COR-L47 (cell line): ENCODE data around the gene HDX.
"Not testable (repeated sequence)": the region's sequence is repeated elsewhere in the genome, so short reads cannot be mapped to it uniquely, and the experiment has no call there.

Experiments
- DNase-seq: peaks from one replicate; lab custom pipeline; 2025; lab: John Stamatoyannopoulos, UW

HDX gene

DNA sequence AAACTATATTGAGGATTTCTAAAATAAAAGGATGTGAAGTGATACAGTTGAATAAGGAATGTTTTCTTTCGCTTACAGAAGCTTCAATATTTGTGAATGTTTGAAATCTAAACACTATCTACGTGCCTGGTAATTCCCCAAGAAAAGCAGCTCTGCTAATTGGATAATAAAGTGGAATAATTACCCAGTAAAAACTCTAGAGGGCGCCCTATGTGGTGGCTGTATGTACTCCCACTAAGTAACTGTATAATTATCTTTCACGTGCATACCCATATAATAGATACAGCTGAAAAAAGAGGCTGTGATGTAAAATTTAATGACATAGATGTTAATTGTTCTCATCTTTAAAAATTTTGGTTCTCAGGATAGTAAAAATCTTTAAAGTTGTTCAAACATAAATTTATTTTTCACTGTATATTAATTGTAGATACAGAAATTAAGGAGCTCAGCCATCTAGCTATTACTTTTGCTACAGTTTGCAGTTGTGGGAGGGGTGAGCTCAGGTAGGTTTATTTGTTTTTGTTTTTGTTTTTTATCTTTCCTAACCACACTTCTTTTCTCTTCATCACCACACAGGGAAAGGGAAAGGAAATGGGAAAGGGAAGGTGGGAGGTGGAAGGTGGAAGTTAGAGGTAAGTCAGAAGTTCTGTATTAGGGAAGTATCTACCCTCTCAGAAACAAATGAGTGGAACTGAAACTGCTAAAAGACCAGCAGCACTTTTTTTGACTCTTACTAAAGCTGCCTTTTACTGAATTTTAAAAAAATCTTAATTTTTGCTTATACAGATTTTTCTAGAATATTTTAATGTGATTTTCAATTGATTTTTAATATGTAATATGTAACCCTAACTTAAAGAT is 162.5 kb downstream of the HDX start:
- DNase-seq, result no peak

DNA sequence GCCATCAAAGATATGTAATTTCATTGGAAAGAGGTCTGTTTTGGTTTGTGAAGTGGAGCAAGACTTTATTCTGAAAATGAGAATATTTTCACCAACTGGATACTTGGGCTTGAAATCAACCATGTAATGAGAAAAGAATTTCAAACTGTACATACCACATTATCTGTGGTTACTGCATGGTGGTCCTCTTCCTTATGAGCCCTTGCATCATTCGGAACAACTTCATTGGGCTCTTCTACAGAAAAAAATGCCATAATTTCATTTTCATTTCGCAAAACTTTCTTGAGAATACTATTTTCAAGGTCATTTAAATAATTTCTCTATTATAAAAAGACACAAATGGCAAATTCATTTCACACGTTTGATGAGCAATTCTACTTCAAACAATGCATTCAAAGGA is 165.6 kb downstream of the HDX start:
- DNase-seq, result no peak

DNA sequence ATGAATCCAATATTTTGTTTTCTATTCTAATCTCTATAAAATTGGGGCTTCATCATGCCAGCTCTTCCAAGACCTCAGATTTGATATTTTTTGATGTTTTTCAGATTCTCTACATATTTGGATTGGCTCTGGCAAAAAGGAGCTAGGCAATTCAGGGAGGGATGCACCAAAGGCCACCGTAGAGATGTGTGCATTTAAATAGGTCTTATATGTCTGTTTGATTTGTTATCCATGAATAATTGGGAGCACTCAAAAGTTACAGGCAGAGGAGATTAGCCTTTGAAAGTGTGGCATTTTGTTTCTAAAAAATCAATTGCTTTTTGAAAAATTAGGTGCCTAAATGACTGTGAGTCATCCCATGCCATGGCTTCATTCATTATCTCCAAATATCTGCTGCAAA is 167.1 kb downstream of the HDX start:
- DNase-seq, result no peak

DNA sequence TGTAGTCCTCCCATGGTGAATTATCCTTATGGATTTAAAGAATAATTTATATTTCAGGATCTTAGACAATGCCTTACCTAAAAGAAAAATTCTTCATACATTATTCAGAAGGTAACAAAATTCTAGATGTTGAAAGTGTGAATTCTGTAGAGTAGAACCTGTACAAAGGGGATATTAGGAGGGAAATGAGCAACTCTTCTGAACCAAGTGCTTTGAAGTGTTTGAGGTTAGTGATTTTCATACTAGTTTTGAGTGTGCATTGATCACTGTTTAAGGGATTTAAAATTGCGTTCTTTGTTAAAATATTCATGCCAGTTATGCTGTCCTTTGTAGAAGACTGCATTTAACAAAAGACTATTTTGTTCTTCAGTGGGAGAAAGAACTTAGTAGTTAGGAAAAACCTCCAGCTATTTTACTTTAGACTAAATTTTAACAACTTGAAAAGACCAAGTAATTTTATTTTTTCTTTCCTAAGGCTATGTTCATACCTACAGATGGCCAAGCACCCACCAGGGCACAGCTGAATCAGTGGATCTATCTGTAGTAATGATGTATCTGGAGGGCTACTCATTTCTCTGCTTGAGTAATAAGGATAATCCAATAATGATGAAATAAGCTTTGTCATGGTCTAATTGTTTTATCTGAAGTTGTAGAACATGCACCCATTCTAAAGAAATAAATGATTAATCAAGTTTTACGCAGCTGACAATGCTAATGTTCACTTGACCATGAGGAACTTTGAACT is 180.0 kb downstream of the HDX start:
- no peak for DNase-seq

DNA sequence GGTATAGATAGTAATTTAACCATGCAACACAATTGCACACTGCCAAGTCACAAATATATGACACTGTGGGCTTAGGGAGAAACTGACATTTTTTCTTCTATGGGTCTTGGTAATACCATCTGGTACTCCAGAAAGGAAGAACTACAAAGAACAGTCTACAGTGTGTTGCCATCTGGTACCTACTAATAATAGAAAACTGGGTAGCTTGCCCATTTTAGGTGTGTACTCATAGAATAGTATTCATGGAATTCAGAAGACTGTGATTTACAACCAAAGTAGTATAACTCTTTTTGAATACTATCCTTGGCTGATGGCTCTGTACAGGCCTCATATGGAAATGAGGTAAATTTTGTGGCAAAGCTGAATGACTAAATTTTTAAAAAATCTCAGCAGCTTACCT is 181.6 kb downstream of the HDX start:
- DNase-seq, result no peak

DNA sequence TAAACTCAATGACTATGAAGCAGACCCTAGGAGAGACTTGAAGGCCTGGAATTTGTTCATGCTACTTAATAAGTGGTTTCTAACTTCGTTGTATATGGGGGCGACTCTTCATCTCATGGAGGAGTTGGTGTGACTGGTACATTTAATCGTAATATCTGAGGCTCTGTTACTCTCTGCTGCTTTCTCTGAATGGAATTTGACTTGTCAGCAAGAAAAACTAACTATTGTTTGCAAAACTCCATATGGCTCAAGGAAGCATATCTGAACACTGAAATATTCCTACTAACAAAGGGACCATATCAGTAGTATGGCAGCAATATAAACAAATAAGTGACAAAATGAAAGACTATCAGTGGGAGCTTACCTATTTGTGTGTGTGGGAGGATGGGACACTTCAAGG is 182.2 kb downstream of the HDX start:
- DNase-seq, result no peak

DNA sequence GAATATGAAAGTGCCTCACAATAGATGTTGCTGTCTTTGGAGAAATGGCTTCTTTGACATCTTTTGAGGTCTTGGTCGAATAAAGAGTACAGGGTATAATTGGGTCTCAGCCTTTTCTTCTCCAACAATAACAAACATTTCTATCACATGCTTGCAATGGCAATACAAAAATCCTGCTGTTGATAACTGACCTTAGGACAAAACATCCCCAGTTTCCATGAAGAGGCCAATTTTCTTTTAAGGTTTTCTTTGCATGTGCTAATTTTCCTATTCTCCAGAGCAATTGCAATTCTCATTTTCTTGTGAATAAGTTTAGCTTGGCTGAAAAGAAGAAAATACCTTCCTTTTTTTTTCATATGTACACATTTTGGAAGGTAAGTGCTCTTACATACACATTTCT is 183.6 kb downstream of the HDX start:
- DNase-seq, result no peak

DNA sequence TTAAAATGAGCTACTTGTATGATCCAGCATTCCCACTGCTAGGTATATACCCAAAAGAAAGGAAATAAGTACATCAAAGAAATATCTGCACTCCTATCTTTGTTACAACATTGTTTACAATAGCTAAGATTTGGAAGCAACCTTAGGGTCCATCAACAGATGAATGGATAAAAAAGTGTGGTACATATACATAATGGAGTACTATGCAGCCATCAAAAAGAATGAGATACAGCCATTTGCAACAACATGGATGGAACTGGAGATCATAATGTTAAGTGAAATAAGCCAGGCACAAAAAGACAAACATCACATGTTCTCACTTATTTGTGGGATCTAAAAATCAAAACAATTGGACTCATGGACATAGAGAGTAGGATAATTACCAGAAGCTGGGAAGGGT is 186.3 kb downstream of the HDX start:
- not testable (repeated sequence) for DNase-seq
